Peyer's patch (tissue), 4 donors: ENCODE measurements around the gene AMBRA1. TPM values are rescaled to one million over a fixed set of nuclear protein-coding genes. Genes with fewer than 3 reads are reported as not detected.

Experiments
- DNase-seq, 3 donors: peaks; one replicate each; pipeline ENCODE4 v3.0.0-alpha.2; 2017 to 2019
- H3K27ac ChIP-seq, 4 donors: fragments of 200-600 bp; sonication (generic); one replicate each; pipeline ENCODE4 v1.5.1; 2016 to 2019
- H3K27me3 ChIP-seq, 2 donors: fragments of 200-600 bp; sonication (generic); one replicate each; pipeline ENCODE4 v1.5.1; 2019
- H3K36me3 ChIP-seq, 3 donors: fragments of 200-600 bp; sonication (generic); one replicate each; pipeline ENCODE4 v1.5.1; 2016 to 2019
- H3K4me1 ChIP-seq, 4 donors: fragments of 200-600 bp; sonication (generic); one replicate each; pipeline ENCODE4 v1.5.1; 2016 to 2019
- H3K4me3 ChIP-seq, 4 donors: fragments of 200-600 bp; sonication (generic); 1 replicate in 3 of 4; 2 replicates in 1 of 4; pipeline ENCODE4 v1.5.1; 2016 to 2019; ENCODE audit warnings: mild to moderate bottlenecking in 1 of 4
- H3K9me3 ChIP-seq, 4 donors: fragments of 200-600 bp; sonication (generic); one replicate each; pipeline ENCODE4 v1.5.1; 2016 to 2019; ENCODE audit warnings: mild to moderate bottlenecking in 1 of 4
- POLR2A ChIP-seq, 2 donors: fragments of 450-650 bp; IDR thresholded peaks; one replicate each; pipeline ENCODE4 v1.5.1; 2017; ENCODE audit warnings: antibody characterized with exemption in 2 of 2, mild to moderate bottlenecking in 2 of 2, moderate library complexity in 2 of 2
- total RNA-seq, 4 donors: library from RNA; depleted of rRNA; stranded (reverse); fragments of >200 nt; gene quantifications; one replicate each; pipeline ENCODE4 v1.1.0, GENCODE V29; 2016
- TF ChIP-seq, protein P1 (sequence below), 6 experiments: fragments of 450-650 bp in 4 of 6; fragments of 200-600 bp in 2 of 6; sonication (generic) in 1 of 6; IDR thresholded peaks; one replicate each; pipeline ENCODE4 v1.5.1; 2017 to 2019; ENCODE audit warnings: antibody characterized with exemption in 6 of 6, mild to moderate bottlenecking in 3 of 6, moderate library complexity in 1 of 6

AMBRA1 gene
- total RNA-seq, 4 donors from 2014 or later: 28.9 to 61.6 (median 41.6) TPM

DNA sequence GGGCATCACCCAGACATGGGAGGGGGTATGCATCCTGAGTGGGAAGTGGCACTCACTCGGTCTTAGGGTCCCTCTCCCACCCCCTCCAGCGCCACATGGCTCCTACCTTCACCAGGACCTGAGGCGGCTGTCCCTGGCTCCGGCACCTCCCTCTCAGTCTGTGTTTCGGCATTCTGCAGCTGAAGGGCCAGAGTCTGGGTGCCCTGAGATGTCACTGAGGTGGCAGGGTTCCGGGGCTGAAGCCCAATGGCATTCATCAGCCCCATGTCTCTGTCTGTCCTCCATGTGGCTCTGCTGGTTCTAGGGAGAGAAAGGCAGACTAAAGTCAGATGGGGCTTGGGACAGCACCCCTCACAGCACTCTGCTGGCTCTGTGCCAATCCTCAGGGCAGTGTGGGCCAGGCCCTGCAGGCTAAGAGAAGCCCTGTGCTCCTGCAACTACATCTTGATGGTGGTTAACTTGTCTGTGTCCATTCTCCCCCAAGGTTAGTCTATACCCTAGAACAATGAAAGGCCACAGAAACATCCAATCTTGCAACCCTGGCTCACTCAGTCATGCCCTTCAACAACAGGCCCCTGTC is 185.3 kb downstream of the AMBRA1 start:
- Histone ChIP-seq H3K4me1 (no peaks in the 10 kb centered on the region), H3K4me3 (no peak overlapping the region), H3K36me3 (peaks cover 0 to 86% (median 0%) of the 10 kb centered on the region in 3 donors), H3K27me3 (no peaks in the 10 kb centered on the region), H3K9me3 (no peaks in the 10 kb centered on the region), H3K27ac (no peak overlapping the region)
- no peak for DNase-seq
- TF ChIP-seq, protein P1, sequence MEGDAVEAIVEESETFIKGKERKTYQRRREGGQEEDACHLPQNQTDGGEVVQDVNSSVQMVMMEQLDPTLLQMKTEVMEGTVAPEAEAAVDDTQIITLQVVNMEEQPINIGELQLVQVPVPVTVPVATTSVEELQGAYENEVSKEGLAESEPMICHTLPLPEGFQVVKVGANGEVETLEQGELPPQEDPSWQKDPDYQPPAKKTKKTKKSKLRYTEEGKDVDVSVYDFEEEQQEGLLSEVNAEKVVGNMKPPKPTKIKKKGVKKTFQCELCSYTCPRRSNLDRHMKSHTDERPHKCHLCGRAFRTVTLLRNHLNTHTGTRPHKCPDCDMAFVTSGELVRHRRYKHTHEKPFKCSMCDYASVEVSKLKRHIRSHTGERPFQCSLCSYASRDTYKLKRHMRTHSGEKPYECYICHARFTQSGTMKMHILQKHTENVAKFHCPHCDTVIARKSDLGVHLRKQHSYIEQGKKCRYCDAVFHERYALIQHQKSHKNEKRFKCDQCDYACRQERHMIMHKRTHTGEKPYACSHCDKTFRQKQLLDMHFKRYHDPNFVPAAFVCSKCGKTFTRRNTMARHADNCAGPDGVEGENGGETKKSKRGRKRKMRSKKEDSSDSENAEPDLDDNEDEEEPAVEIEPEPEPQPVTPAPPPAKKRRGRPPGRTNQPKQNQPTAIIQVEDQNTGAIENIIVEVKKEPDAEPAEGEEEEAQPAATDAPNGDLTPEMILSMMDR (IDR thresholded peaks at IDR 0.05): no peak
- TF ChIP-seq POLR2A (IDR thresholded peaks at IDR 0.05): no peak

DNA sequence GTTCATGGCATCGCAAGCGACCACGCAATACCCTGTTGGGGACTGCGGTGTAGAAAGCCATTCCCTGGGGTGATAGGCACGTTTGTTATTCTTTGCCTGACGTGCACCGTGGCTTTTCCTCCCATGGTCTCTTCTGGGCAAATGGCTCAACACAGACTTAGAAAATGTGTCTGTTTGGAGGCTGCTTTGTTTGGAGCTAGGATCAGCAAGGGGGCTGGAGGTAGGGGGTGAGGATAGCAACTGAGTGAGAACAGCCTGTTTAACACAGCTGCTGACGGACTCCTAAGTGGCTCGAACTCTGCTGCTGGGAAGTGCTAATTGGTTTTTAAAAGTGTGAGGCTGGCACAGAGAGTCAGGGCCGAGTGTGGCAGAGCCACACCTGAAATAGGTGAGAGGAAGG is 186.2 kb downstream of the AMBRA1 start:
- Histone ChIP-seq H3K27ac (no peak overlapping the region), H3K9me3 (no peaks in the 10 kb centered on the region), H3K4me3 (no peak overlapping the region), H3K4me1 (no peaks in the 10 kb centered on the region), H3K27me3 (no peaks in the 10 kb centered on the region), H3K36me3 (peaks cover 0 to 86% (median 0%) of the 10 kb centered on the region in 3 donors)
- no peak for DNase-seq
- TF ChIP-seq, protein P1 (IDR thresholded peaks at IDR 0.05): no peak
- TF ChIP-seq POLR2A (IDR thresholded peaks at IDR 0.05): no peak

DNA sequence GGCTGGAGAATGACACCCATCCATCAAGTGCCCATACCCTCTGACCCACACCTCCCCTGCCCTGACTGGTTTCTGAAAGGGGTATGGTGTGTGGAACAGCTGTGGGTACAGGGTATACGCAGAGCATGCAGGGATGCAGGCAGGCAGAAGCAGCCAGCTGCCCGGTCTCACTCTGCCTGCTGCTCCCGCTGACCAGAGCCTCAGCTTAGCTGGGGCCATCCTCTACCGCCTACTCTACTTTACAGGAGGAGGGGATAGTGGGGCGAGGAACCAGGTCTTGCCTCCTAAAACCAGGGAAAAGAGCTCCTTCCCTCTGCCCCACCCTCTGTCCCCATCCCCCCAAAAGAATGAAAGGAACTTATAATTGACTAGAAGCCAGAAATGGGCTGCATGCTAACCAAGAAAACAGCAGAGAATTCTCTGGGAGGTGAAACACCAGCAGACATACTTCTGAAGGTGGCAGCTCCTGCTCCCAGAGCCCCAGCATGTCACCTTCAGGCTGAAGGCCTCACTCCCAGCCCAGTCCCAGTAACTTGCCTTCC is 189.3 kb downstream of the AMBRA1 start:
- H3K9me3 ChIP-seq: no peaks in the 10 kb centered on the region
- H3K27me3 ChIP-seq: no peaks in the 10 kb centered on the region
- no peak overlapping the region for H3K4me3 ChIP-seq
- no peak for DNase-seq
- TF ChIP-seq, protein P1 (IDR thresholded peaks at IDR 0.05): no peak
- no peak for TF ChIP-seq POLR2A (IDR thresholded peaks at IDR 0.05)
- H3K4me1 ChIP-seq: no peaks in the 10 kb centered on the region
- no peak overlapping the region for H3K27ac ChIP-seq
- H3K36me3 ChIP-seq: peaks cover 0 to 69% (median 0%) of the 10 kb centered on the region in 3 donors

DNA sequence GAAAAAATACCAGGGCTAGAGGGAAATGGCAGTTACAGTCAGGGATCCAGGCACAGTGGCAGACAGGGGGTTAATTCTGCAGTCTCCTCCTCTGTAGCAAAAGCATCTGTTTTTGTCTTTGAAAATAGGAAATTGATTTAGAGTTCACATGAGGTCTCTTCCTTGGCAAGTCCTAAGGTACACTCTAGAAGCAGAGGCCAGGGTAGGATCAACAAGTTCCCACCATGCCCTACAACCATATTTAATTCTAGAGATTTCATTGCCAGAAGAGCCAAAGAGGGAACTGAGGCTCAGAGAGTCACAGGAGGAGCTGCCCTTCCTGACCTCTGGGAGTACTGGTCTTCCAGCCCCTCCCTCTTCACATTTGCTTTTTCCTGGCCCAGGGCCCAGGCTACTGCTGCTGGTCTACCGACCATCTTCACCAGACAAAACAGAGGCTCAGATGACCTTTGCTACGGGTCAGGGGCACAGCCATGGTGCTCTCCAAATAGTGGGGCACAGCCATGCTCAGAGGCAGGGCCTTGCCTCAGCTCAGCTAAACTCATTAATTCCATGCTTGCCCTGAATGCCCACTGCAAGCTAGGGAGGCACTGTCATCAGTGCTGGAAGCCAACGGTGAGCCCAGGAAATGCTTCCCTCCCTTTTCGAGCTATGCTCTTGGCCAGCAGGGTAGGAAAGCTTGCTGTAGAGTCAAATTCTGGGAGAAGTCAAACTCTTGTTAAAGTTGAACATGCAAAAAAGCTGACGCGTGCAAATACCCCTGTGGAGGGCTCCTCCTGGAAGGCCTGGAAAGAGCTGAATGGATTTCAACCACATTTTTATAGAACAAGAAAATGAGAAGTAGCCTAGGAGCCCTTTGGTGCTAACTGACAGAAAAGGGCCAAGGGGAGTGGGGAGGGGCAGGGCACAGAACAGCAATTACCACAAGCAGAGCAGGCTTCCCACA is 190.6 kb downstream of the AMBRA1 start:
- Histone ChIP-seq H3K27ac (no peak overlapping the region), H3K4me1 (no peaks in the 10 kb centered on the region), H3K36me3 (peaks cover 0 to 66% (median 0%) of the 10 kb centered on the region in 3 donors), H3K4me3 (no peak overlapping the region), H3K27me3 (no peaks in the 10 kb centered on the region), H3K9me3 (no peaks in the 10 kb centered on the region)
- DNase-seq: no peak
- no peak for TF ChIP-seq POLR2A (IDR thresholded peaks at IDR 0.05)
- TF ChIP-seq, protein P1 (IDR thresholded peaks at IDR 0.05): no peak

DNA sequence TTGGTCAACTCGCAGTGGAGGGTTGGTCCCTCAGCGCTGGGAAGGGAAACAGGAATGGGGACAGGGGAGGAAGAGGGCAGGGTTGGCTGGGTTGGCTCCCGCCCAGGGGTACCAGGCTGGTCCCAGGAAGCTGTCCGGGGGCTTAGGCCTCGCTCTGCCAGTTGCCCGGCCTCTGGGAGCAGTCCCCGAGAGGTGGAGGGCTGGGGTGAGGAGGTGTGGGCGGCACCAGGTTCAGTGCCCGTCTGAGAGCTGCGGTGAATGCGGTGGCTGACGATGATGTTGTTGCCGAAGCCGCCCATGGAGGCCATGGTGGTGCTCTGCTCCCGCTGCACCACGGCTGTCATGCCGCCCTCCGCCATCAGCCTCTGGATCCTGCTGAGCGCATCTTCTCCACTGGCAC is 196.3 kb downstream of the AMBRA1 start:
- peaks cover 0 to 39% (median 0%) of the 10 kb centered on the region in 3 donors for H3K36me3 ChIP-seq
- H3K27ac ChIP-seq: no peak overlapping the region
- H3K4me3 ChIP-seq: no peak overlapping the region
- DNase-seq: no peak
- no peak for TF ChIP-seq POLR2A (IDR thresholded peaks at IDR 0.05)
- TF ChIP-seq, protein P1 (IDR thresholded peaks at IDR 0.05): no peak
- peaks cover 0 to 9% (median 4%) of the 10 kb centered on the region in 4 donors for H3K4me1 ChIP-seq
- H3K9me3 ChIP-seq: no peaks in the 10 kb centered on the region
- H3K27me3 ChIP-seq: no peaks in the 10 kb centered on the region
